GM18858 (cell line): ENCODE measurements around the gene CCDC110.
"Not testable (repeated sequence)": the region's sequence is repeated elsewhere in the genome, so short reads cannot be mapped to it uniquely, and the experiment has no call there.

ENCODE experiments used
- ATAC-seq: cut with Tn5 transposase; IDR thresholded peaks from one replicate; pipeline ENCODE4 v1.9.1; 2021; ENCODE audit not compliant: unreplicated experiment

CCDC110 gene

GRCh38 chr4:185471235-185472102, at the start of gene CCDC110:
Gene CCDC110, minus strand, starts transcription at chr4:185471733. Its CDS starts 50 bp downstream, at chr4:185471683.
- ATAC-seq: peak; percentile 69

GRCh38 chr4:185520119-185520518, 48.6 kb upstream of the CCDC110 start:
- no peak for ATAC-seq

DNA sequence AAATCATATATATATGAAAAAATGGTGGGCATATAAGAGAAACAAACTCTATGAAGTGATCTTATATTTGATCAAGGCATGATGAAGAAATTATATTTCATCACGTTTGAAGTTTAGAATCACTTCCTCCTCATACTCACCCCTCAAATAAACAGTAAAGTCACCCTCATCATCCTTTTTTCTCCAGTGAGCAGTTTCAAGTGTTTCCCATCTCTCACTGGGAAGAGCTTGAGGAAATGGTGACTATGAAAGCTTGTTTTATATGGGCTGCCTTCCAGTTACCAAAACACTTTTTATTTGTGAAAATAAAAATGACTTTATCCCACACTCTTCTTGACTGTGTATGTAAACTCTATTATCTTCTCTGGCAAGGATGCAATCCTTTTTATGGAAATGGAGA, 47.0 kb upstream of the CCDC110 start:
- no peak for ATAC-seq

- ATAC-seq: no peak
These were observed 46.5 kb upstream of the CCDC110 start for GRCh38 chr4:185518069-185518468.

- ATAC-seq: no peak
These were observed 43.7 kb upstream of the CCDC110 start for GRCh38 chr4:185515248-185515647.

- ATAC-seq: no peak
These were observed 42.7 kb upstream of the CCDC110 start for GRCh38 chr4:185514182-185514697.

GRCh38 chr4:185513489-185514181, 42.1 kb upstream of the CCDC110 start:
- ATAC-seq: no peak

- no peak for ATAC-seq
These were observed 41.0 kb upstream of the CCDC110 start for GRCh38 chr4:185512516-185512915.

DNA sequence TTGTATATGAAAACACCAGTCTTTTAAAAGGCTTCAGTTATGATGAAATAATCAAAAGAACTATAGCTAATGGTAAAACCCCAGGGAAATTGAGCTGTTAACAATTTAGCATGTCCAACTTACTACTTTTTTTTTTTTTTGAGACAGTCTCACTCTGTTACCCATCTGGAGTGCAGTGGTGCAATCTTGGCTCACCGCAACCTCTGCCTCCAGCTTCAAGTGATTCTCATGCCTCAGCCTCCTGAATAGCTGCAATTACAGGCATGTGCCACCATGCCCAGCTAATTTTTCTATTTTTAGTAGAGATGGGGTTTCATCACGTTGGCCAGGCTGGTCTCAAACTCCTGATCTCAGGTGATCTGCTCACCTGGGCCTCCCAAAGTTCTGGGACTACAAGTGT, 39.7 kb upstream of the CCDC110 start:
- ATAC-seq: not testable (repeated sequence)

- ATAC-seq: no peak
These were observed 39.3 kb upstream of the CCDC110 start for GRCh38 chr4:185510806-185511205.

GRCh38 chr4:185508181-185508580, 36.6 kb upstream of the CCDC110 start:
- ATAC-seq: no peak

DNA sequence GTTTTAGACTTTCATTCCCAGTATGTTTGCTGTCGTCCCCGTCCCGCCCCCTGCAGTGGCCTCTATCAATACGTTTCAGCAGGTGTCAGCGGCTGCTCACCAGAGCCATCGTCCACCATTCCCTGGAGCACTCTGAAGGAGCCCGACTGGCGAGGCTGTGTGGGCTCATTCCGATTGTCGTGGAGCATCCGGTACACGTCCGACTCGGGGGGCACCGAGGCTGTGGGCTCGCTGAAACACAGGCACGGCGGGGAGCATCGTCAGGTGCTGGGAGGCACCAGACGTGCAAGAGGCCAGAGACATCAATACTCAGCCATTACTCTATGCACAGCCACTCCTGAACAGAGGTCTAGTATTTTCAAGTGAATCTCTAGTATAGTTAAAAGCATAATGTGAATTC, 34.9 kb upstream of the CCDC110 start:
- ATAC-seq: no peak

GRCh38 chr4:185504098-185505047, 32.8 kb upstream of the CCDC110 start:
- no peak for ATAC-seq

DNA sequence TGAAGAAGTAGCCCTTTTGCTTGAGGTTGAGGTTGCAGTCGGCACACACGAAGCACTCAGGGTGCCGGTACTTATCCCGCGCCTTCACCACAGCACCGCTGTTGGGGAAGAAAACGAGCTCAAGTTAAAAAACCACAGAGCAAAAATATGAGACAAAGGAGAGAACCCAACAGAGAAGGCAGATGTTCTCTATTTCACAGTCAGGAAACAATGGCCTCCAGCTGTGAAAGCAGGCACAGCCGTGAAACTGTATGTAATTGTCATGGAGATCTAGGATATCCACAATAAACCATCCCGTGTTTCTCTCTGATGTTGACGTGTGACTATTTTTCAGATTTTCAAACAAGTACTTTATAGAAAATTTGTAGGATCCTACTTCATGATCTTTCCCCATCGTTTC, 30.9 kb upstream of the CCDC110 start:
- ATAC-seq: no peak

GRCh38 chr4:185500576-185500975, 29.0 kb upstream of the CCDC110 start:
- no peak for ATAC-seq

- ATAC-seq: no peak
These were observed 28.5 kb upstream of the CCDC110 start for GRCh38 chr4:185500035-185500434.

GRCh38 chr4:185488650-185489049, 17.1 kb upstream of the CCDC110 start:
- ATAC-seq: no peak

- ATAC-seq: no peak
These were observed 9.9 kb upstream of the CCDC110 start for GRCh38 chr4:185481401-185481800.

- peak; percentile 2 for ATAC-seq
These were observed 8.6 kb upstream of the CCDC110 start for GRCh38 chr4:185480016-185480732.

DNA sequence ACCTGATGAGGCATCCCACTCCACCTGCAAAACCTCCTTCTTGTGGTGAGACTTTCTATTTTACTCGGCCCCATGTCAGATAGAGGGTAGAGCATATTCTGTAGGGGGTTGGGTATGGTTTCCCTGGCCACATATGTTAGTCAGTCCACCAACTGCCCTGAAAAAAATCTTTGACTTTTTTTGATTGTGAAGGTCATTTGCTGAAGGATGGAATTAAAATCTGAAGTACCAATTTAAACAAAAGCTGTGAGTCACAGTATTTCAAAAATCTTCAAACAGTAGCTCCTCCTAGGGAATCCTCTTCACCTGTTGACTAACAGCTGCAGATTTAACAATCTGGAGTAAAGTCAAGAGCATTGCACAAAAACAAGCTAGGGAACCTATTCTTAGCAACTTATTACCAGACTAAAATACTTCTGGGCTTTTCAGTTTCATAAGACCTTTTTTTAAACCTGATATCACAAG, 8.0 kb upstream of the CCDC110 start:
- peak; percentile 92 for ATAC-seq
